IPS-NIHi11 (cell line): ENCODE measurements around the gene NMT2.
A peak's percentile ranks its signal among the peaks of the same experiment; 100 is the strongest.

Experiments used
- DNase-seq: peaks from one replicate; pipeline ENCODE4 v3.0.0; 2012; ENCODE audit warnings: mixed read lengths, low spot score

The NMT2 gene

DNA sequence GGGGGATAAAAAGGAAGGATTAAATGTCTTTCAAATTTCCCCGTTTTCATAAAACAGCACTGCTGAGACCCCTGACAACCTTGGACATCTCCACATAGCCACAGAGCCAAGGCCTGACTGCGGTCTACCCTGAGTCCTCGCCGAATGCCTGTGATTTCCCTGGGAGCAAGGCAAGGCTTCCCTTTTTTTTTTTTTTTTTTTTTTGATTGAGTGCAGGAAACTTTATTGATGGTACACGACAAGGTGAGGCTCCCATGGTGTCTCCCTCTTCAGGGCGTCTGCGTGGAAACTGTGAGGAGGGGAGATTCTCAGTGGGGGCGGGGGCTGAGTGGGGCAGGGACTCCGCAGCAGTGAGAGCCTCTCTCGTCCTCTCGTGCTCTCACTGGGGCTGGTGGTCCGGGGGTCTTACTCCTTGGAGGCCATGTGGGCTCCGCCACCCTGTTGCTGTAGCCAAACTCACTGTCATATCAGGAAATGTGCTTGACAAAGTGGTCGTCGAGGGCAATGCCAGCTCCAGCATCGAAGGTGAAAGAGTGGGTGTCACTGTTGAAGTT is 75.6 kb downstream of the NMT2 start:
- DNase-seq: no peak

DNA sequence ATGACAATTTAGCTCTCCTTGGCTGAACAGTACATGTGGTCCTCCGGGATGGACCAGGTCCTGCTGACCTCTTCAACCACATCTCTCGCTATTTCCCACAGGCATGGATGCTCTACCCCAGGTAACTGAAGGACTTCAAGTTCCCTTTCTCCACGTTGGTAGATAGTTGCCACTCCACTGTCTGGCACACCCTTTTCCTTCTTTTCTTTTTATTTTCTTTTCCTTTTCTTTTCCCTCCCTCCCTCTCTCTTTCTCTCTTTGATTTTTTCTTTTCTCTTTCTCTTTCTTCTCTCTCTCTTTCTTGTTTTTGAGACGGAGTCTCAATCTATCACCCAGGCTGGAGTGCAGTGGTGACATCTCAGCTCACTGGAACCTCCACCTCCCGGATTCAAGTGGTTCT is 77.1 kb downstream of the NMT2 start:
- DNase-seq: no peak

DNA sequence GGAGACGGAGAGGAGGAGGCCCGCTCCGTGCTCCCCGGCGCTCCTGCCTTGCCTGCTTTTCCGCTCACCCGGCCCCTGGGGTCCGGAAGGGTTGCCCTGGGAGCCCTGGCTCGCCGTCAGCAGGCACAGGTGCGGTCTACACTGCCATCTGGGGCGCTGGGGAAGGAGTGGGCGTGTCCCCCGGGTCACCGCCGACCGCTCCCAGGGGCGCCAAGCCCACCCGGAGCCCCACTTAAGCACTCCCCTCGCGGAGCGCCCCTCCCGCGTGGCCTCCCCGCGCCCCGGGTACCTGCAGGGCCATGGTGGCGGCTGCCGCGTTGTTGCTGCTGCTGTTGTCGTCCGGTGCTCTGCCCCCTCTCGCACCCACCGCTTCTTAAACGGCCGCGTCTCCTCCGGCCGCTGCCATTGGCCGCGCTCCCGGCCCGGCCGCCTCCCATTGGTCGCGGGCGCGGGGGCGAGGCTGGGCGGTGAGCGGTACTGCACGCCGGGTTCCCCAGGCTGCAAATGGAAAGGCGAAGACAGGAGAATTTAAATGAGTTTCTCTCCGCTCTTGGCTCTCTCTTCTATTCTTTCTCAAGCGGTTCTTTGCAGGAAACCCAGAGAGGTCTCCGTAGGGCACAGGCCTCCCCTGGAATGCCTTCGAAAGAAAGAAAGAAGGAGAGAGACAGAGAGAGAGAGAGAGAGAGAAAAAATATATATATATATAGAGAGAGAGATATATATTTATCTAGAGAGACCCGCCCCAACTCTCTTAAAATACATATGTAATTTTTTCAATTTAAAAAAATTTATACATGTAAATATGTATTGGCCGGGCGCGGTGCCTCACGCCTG is 79.8 kb downstream of the NMT2 start, which contains the start of gene ACBD7:
ACBD7 (minus strand) TSS at position 349 of the 834 bp plus-strand sequence; CDS start at position 301, 48 bp downstream.
- DNase-seq: peak; percentile 98

DNA sequence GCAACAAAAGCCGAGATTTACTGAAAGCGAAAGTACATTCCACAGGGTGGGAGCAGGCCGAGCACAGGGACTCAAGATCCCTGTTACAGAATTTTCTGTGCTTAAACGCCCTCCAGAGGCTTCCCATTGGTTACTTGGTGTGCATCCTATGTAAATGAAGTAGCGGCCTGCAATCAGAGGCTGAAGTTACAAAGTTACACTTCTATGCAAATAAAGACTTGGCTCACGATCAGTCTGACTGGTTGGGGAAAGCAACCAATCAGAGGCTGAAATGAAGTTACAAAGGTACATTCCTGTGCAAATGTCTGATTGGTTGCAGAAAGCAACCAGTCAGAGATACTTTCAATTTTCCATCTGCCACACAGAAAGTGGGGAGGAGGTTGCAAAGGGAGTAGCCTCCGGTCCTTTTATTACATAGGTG is 84.0 kb downstream of the NMT2 start:
- peak; percentile 49 for DNase-seq

DNA sequence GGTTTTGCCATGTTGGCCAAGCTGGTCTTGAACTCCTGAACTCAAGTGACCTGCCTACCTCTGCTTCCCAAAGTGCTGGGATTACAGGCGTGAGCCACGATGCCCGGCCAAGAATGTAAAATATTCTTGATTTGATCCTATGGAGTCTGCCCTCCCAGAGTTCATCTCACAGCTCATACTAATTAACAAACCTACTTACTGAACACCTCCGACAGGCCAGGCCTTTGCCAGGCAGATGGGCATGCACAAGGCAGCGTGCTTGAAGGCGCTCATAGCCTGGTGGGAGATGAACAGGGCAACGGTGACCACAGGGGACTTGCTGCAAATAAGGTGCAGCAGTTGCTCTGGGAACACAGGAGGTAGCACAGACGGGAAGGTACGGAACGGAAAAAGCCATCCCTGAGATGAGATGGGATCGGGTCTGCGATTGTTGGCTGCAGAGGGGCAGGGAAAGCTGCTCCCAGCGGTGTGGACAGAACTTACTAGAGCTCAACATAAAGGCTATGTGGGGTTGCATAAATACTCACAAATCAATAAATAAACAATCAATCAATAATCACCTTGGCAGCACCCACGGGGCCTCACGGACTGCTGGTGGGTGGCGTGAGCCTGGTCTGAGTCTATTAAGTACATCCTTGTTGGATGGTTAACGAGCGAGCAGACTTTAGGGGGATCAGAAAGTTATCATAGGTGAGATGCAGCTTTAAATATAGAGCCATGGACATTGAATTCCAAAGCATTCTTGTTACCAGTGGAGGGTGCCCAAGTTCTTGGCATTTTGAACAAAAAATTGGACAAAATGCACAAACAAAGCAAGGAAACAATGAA is 84.6 kb downstream of the NMT2 start:
- no peak for DNase-seq

DNA sequence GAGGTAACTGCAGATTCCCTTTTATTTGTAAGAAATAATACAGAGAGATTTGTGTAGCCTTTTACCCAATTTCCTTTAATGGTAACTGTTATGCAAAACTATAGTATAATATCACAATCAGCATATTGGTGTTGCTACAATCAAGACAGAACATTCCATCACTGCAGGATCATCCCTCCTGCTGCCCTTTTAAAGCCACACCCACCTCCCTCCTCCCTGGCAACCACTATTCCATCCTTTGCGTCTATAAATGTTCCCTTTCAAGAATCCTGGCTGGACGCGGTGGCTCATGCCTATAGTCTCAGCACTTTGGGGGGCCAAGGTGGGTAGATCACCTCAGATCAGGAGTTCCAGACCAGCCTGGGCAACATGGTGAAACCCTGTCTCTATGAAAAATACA is 93.1 kb downstream of the NMT2 start:
- no peak for DNase-seq

DNA sequence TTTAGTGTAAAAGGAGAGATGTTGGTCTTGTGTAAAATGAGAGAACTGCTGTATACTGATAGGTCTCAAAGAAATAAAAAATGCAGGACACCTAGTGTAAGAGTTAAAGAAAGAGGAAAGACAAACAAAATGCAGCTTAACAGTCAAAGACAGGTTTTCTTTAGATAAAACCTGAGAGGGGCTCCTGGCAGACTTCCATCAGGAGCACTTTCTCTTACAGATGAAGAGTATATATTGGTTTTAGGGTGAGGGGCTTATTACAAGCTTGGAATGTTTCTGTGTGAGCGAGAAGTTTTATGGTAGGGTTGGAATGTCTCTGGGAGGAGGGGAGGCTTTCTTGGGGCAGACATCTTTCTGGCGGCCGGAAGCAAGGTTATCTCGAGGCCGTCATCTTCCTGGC is 96.1 kb downstream of the NMT2 start:
- DNase-seq: no peak

DNA sequence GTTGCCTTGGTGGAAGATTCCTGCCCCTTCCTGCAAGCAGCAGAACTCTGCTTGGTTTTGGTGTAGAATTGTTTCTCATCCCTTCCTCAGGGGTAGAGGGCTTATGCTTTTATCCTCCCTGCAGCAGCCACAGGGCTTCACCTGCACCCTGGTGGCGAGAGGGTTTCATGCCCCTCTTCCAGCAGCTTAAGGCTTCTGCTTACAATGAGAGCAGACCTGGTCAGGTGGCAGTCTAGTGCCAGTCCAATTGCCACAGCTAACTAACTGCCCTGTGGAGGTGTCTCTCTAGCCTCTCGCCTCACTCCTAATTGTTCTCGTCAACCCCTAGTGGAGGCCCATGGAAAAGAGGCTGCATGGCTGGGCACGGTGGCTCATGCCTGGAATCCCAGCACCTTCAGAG is 99.3 kb downstream of the NMT2 start:
- no peak for DNase-seq

DNA sequence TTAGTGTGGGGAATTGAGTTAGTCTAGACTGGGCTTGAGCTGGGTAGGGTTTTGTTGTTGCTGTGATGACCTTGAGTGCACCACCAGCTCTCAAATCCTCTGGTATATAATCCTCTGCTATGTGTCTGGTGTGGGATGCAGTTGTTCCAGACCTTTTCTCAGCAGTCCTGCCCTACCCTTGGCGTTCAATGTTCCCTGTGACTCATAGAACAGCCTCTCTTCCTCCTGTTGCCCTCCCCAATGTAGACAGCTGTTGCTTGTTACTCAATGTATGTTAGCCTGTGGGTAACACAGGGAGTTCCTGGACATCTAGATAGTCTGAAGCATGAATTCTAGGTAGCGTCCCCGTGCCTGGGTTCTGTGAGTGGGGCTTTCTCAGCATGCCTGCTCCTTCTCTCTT is 99.7 kb downstream of the NMT2 start:
- no peak for DNase-seq

DNA sequence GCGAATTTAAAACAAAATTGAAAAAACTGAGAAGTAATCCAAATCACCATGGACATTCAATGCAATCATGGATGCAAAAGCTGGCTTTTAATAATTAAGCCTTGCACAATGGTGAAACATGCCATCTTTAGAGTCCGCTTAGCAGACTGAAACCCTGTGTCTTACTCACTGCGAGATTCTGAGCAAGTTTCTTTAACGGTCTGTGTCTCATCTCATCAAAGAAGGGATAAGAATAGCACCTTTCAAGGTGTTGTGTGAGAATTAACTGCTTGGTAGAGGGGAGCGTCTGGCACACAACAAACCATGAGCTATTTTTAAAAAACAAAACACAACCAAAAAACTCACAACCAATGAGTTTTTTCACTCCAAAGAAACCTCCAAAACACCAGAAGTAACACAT is 101.3 kb downstream of the NMT2 start:
- no peak for DNase-seq

DNA sequence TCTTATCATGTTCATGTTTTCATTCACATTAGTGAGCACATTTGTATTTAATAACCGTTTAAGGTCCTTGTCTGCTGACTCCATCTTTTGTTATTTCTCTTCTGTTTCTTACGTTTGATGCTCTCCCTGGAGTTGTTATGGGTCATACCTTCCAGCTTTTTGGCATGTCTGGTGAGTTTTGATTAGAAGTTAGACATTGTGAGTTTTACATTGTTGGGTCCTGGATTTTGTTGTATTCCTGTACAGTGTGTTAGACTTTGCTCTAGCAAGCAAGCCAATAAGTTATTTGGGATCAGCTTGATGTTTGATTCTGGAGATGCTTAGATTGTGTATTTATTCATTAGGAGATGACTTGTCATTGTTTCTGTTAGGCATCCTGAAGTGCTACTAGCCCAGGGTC is 107.9 kb downstream of the NMT2 start:
- no peak for DNase-seq

DNA sequence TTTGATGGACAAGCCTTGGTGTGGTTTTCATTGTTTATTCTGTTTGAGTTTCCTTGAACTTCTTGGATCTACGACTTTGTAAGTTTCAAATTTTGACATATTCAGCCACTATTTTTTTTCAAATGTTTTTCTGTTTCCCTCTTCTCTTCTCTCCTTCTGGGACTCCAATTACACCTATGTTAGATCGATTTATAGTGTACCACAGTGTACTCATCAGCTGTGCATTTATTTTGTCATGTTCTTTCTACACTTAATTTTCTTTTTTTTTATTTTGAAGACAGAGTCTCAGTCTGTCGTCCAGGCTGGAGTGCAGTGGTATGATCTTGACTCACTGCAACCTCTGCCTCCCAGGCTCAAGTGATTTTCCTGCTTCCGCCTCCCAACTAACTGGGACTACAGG is 108.6 kb downstream of the NMT2 start:
- no peak for DNase-seq

DNA sequence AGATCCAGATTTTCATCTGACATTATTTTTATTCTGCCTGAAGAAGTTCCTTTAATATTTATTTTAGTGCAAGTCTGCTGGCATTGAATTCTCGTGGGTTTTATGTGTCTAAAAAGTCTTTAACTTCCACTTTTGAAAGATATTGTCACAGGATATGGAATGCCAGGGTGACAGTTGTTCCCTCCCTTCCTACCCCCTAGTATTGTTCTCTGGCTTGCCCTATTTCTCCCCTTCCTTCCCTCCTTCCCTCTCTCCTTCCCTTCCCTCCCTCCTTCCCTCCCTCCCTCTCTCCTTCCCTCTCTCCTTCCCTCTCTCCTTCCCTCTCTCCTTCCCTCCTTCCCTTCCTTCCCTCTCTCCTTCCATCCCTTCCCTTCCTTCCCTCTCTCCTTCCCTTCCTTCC is 109.8 kb downstream of the NMT2 start:
- no peak for DNase-seq
